Retinal pigment epithelial cell (primary cell): Measurements from ENCODE around the gene TK1.
A peak's percentile ranks its signal among the peaks of the same experiment; 100 is the strongest.
"Not testable (repeated sequence)": the region's sequence is repeated elsewhere in the genome, so short reads cannot be mapped to it uniquely, and the experiment has no call there.

Experiments used
- DNase-seq: peaks from one replicate; pipeline ENCODE4 v3.0.0-alpha.2; 2010; ENCODE audit warnings: low read depth
- H3K4me3 ChIP-seq: 2 replicates; pipeline ENCODE4 v1.5.1; 2011; ENCODE audit warnings: mild to moderate bottlenecking, low read length, control low read depth, moderate library complexity
- CTCF ChIP-seq: conservative IDR thresholded peaks from 2 replicates; pipeline ENCODE4 v1.5.1; 2011; ENCODE audit warnings: low read depth, low read length, control low read depth, inconsistent platforms

Gene TK1

GRCh38 chr17:78141437-78142118 lies 45.3 kb downstream of the TK1 start:
- no peak for TF ChIP-seq CTCF
- no peak for DNase-seq
- no peak overlapping the region for H3K4me3 ChIP-seq

- peak; percentile 54 for DNase-seq
- no peak for TF ChIP-seq CTCF
- H3K4me3 ChIP-seq, result no peak overlapping the region
These were observed 46.4 kb downstream of the TK1 start for GRCh38 chr17:78140169-78141051.

- DNase-seq, H3K4me3 ChIP-seq: not testable (repeated sequence)
These were observed 47.0 kb downstream of the TK1 start for GRCh38 chr17:78139861-78140168.

GRCh38 chr17:78138204-78139060 lies 48.4 kb downstream of the TK1 start:
- DNase-seq, result no peak
- no peak for TF ChIP-seq CTCF
- H3K4me3 ChIP-seq, result no peak overlapping the region

- DNase-seq, result no peak
- TF ChIP-seq CTCF, result peak; percentile 49
- H3K4me3 ChIP-seq, result no peak overlapping the region
These were observed 49.3 kb downstream of the TK1 start for GRCh38 chr17:78137392-78138203.

GRCh38 chr17:78135858-78136500 lies 50.9 kb downstream of the TK1 start:
- H3K4me3 ChIP-seq, result no peak overlapping the region
- no peak for DNase-seq
- TF ChIP-seq CTCF, result no peak
